Mucosa of descending colon (tissue), 3 donors: ENCODE measurements around the gene KRTAP17-1. TPM values are rescaled to one million over a fixed set of nuclear protein-coding genes. Genes with fewer than 3 reads are reported as not detected.

Source experiments
- ATAC-seq: fragments of 200-7000 bp; cut with Tn5 transposase; one replicate; pipeline ENCODE4 v1.9.1; 2020; ENCODE audit warnings: mild to moderate bottlenecking, moderate library complexity
- DNase-seq, 3 donors: peaks; one replicate each; pipeline ENCODE4 v3.0.0-alpha.2; 2020
- H3K36me3 ChIP-seq: fragments of 200-600 bp; one replicate; pipeline ENCODE4 v1.8.0; 2021; ENCODE audit warnings: low read depth, mild to moderate bottlenecking
- H3K4me1 ChIP-seq: fragments of 200-600 bp; one replicate; pipeline ENCODE4 v1.8.0; 2021; ENCODE audit warnings: low read depth, mild to moderate bottlenecking
- H3K4me3 ChIP-seq: fragments of 200-600 bp; one replicate; pipeline ENCODE4 v1.8.0; 2021; ENCODE audit warnings: mild to moderate bottlenecking
- H3K9me3 ChIP-seq: fragments of 200-600 bp; one replicate; pipeline ENCODE4 v1.8.0; 2021; ENCODE audit warnings: mild to moderate bottlenecking
- intact Hi-C, 2 donors: fragments of 100-400 bp; cut with DNase I in 1 of 2; cut with micrococcal nuclease in 1 of 2; formaldehyde crosslinking; loops; one replicate each; pipeline versions ENCODE4 v1.11.0 to v1.11.1; 2022; cut with DNase I, micrococcal nuclease
- total RNA-seq, 3 donors: library from RNA; stranded (reverse); fragmentation: NEBNext Ultra II Directional in 2 of 3; extraction: Animal tissue kit (Norgen Biotek cat#: 25700) in 2 of 3; gene quantifications; one replicate each; pipeline versions ENCODE4 v1.2.1 to v1.2.4, GENCODE V29; 2021 to 2023
- TF ChIP-seq, protein P1 (sequence below): fragments of 200-600 bp; IDR thresholded peaks from one replicate; pipeline ENCODE4 v1.8.0; 2022; ENCODE audit warnings: antibody characterized with exemption, mild to moderate bottlenecking
- donor health status: DM: no; HTN: no; CAD: no; lungs with moderate emphysema.
- donor health status: DM: no; HTN: no; CAD: no.
- donor health status: DM: no; HTN: yes; CAD: no.

The KRTAP17-1 gene
- total RNA-seq, 3 donors from 2014 or later: not detected

DNA sequence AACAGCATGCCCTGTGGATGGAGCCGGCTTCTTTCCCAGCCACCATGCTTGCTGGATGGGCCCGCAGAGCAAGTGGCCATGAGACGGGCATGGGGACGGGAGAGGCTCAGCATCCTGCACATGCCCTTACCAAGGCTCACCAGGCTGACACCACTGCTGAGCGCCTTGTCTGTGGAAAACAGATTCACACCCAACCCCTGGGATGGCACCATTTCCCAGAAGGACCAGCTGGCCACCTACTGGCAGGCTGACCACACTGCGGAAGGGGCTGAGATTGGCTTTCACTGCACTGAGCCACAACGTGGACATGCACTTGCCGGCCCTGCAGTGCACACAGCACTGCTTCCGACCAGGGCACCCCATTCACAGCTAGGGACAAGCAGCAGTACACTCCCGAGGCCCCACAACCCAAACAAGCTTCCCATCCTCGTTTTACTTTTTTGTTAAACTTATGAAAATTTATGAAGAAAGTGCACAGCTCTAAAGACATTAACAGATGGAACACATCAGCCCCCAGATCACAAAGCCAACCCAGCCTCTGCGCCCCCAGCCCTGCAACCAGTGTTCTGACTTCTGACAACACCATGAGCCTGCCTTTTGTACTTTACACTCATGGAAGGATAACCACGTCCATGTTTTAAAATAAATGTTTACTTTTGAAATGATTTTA is 13.9 kb upstream of the KRTAP17-1 start:
- intact Hi-C loops: no loop called here
- Histone ChIP-seq H3K4me3 (no peak overlapping the region), H3K9me3 (no peaks in the 10 kb centered on the region), H3K36me3 (no peaks in the 10 kb centered on the region), H3K4me1 (no peaks in the 10 kb centered on the region)
- TF ChIP-seq, protein P1, sequence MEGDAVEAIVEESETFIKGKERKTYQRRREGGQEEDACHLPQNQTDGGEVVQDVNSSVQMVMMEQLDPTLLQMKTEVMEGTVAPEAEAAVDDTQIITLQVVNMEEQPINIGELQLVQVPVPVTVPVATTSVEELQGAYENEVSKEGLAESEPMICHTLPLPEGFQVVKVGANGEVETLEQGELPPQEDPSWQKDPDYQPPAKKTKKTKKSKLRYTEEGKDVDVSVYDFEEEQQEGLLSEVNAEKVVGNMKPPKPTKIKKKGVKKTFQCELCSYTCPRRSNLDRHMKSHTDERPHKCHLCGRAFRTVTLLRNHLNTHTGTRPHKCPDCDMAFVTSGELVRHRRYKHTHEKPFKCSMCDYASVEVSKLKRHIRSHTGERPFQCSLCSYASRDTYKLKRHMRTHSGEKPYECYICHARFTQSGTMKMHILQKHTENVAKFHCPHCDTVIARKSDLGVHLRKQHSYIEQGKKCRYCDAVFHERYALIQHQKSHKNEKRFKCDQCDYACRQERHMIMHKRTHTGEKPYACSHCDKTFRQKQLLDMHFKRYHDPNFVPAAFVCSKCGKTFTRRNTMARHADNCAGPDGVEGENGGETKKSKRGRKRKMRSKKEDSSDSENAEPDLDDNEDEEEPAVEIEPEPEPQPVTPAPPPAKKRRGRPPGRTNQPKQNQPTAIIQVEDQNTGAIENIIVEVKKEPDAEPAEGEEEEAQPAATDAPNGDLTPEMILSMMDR: peak; percentile 50
- DNase-seq (peak in 2 of 3 donors; percentile 67 to 76), ATAC-seq (peak; percentile 77)

DNA sequence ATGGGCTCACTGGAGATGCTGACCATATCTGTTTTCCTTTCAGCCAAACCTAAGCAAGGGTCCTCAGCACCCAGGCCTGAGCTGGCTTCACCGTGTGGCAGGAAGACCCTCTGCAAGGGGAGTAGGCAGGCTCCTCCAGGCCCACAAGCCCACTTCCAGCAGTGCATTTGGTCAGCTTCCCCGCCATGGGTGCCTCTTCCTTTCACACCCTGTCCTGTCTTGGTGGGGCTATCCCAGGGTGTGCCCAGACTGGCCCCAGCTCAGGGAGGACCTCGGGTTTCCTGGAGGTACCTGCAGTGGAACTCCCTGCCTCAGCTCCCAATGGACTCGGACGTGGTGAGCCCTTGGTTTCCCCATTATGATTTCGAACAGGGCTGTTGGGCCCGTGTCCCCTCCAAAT is 12.7 kb upstream of the KRTAP17-1 start:
- TF ChIP-seq, protein P1: no peak

DNA sequence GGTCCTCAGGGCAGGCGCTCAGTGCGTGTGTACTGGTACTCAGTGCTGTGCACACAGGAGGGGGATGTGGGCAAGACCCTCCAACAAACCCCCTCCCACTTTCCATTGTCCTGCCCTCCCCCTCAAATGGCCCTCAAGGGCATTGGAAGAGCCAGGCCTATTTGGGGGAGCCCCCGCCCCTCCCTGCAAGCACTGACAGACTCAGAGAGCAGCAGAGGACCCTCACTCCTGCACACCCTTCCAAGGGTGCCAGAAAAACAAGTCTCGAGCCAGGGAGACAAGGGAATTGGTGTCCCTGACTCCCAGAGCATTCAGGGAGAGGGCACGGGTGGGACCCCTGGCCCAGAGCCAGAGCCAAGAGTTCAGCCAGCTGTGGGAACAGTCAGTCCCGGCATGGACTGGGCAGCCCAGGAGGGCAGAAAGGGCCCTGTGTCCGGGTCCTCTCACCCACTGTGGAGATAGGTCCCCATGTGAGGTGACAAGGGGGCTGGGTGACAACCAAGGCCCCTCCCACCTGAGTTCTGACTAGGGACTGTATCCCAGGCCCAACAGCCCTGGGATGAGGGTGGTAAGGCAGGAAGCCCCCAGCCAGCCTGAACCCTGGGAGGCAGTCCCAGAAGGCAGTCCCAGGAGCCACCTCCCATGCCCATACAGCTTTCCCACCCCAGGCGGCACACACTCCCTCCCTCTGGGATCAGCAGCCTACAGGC is 12.1 kb upstream of the KRTAP17-1 start:
- DNase-seq: no peak
- no peak overlapping the region for H3K4me3 ChIP-seq
- no peak for ATAC-seq
- intact Hi-C loops: no loop called here
- H3K4me1 ChIP-seq: no peaks in the 10 kb centered on the region
- TF ChIP-seq, protein P1: no peak
- no peaks in the 10 kb centered on the region for H3K9me3 ChIP-seq
- H3K36me3 ChIP-seq: no peaks in the 10 kb centered on the region

More for the DNA sequence above, 12.7 kb upstream of the KRTAP17-1 start:
- no peak overlapping the region for H3K4me3 ChIP-seq
- peak in 1 of 3 donors; percentile 31 for DNase-seq
- no peaks in the 10 kb centered on the region for H3K36me3 ChIP-seq
- intact Hi-C loops: no loop called here
- H3K9me3 ChIP-seq: no peaks in the 10 kb centered on the region
- H3K4me1 ChIP-seq: no peaks in the 10 kb centered on the region
- ATAC-seq: no peak

DNA sequence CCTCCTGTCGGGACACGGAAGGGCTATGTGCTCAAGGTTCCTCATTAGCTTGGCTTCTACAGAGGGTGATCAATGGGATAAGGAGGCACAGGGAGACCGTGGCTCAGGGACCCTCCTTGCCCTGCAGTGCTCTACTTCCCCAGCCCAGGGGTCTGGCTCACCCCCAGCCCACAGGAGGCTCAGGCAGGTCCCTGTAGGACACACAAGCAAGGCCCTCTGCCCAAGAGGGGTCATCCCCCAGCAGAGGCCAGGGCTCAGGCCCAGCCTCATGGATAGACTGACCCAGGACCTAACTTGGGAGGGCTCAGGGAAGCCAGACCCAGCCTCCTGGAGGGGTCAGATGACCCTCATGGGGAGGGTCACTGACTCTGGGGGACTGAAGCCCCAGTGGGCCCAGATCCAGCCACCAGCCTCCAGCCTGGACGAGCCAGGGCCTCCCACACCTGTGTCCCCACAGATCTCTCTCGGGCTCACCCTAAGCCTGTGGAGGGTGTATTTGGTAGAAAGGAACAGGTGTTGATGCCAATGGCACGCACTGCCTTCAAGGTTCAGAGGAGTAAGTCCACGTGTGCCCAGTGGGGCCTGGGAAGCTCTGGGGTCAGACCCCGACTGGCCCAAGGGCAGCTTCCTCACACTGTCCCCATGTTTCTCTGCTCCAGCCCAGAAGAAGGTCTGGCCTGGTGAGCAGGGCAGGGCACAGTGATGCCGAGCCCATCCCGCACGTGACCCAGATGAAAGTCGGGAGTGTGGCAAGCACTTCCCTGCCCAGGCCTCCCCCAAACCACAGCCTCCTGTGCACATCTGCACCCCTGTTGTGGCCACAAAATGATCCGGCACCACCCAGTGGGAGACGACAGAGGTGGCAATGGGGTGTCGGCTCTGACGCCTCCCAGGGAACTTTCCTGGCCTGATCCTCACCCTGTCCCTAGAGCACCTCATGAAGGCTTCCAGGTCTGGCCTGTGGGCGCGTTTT is 10.9 kb upstream of the KRTAP17-1 start:
- TF ChIP-seq, protein P1: no peak
- no peaks in the 10 kb centered on the region for H3K9me3 ChIP-seq

DNA sequence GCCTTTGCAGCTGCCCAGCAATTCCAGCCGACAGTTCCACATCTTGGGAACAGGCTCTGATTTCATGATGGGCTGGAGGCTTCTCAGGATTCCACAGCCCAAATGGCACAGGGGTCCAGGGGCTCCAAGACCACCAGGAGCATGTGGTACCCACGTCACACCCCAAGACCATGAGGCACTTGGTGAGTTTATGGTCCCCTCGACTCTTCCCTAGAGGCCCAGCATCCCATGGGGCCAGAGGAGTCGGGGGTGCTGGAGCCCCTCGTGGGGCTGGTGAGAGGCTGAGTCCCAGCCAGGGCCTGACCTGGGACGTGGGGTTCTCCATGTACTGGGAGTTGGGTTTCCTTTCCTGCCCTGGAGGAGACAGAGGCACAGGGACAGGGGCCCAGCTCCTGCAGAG is 10.1 kb upstream of the KRTAP17-1 start:
- TF ChIP-seq, protein P1: no peak
- Histone ChIP-seq H3K36me3 (no peaks in the 10 kb centered on the region), H3K4me1 (no peaks in the 10 kb centered on the region), H3K9me3 (no peaks in the 10 kb centered on the region), H3K4me3 (no peak overlapping the region)
- ATAC-seq (no peak), DNase-seq (peak in 1 of 3 donors; percentile 38)
- intact Hi-C loops: no loop called here

More for the DNA sequence above, 10.9 kb upstream of the KRTAP17-1 start:
- DNase-seq (peak in 1 of 3 donors; percentile 44), ATAC-seq (no peak)
- Histone ChIP-seq H3K4me1 (no peaks in the 10 kb centered on the region), H3K4me3 (no peak overlapping the region), H3K36me3 (no peaks in the 10 kb centered on the region)
- intact Hi-C loops: no loop called here
